Omental fat pad (tissue), 4 donors: Measurements from ENCODE around the gene TMEM120B. TPM values are rescaled to one million over a fixed set of nuclear protein-coding genes. Genes with fewer than 3 reads are reported as not detected.

Source experiments
- ATAC-seq: fragments of 150-250 bp; one replicate; pipeline ENCODE4 v1.9.1; 2016; ENCODE audit warnings: mild to moderate bottlenecking, moderate library complexity; ENCODE audit not compliant: low FRiP score
- DNase-seq: peaks from one replicate; pipeline ENCODE4 v3.0.0-alpha.2; 2019; ENCODE audit warnings: low spot score
- total RNA-seq, 4 donors: library from RNA; depleted of rRNA; stranded (reverse); fragments of >200 nt; gene quantifications; one replicate each; pipeline ENCODE4 v1.1.0, GENCODE V29; 2016
- TF ChIP-seq, protein P1 (sequence below), 3 donors: fragments of 450-650 bp; IDR thresholded peaks; one replicate each; pipeline ENCODE4 v1.5.1; 2016 to 2017; ENCODE audit warnings: antibody characterized with exemption in 3 of 3, mild to moderate bottlenecking in 3 of 3, moderate library complexity in 2 of 3

Gene TMEM120B
- total RNA-seq, 4 donors from 2014 or later, result 4.9 to 10.7 (median 5.7) TPM

DNA sequence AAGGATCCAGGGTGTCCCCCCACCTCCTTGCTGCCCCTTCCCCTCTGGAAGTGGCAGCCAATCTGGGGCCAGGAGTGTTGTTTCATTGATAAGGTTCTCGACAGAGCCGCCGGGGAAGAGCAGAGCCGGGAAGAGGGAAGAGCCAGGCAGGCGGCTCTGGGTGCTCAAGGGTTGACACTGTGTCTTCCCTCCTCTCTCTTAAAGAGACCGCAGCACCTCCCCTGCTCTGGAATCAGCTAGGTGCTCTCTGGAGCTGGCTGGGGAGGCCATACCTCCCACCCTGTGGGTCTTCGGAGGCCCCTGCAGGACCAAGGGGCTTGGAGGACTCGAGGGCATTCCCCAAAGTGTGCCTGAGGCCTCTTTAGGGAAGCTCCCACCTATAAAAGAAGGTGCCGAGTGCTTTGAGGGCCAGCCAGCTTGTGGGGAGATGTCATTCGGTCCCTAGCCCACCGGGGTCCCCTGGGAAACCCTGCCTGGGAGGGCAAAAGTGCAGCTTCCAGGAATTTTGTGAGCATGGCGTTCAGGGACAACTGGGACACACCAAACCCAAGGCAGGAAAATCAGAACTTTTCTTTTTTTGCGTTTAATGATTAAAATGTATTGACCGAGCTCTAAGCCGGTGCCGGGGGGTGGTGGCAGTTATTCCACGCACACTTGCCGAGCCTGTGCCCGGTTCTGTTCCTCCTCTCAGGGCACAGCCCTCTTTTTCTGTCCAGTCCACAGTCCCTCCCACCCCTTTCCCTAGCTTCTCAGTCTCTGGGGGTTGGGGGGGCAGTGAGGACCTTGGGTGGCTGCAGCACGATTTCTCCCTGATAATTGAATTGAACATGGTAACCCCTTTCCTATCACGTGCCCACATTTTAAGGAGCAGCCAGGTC lies 94.2 kb downstream of the TMEM120B start:
- ATAC-seq (no peak), DNase-seq (no peak)
- TF ChIP-seq, protein P1, sequence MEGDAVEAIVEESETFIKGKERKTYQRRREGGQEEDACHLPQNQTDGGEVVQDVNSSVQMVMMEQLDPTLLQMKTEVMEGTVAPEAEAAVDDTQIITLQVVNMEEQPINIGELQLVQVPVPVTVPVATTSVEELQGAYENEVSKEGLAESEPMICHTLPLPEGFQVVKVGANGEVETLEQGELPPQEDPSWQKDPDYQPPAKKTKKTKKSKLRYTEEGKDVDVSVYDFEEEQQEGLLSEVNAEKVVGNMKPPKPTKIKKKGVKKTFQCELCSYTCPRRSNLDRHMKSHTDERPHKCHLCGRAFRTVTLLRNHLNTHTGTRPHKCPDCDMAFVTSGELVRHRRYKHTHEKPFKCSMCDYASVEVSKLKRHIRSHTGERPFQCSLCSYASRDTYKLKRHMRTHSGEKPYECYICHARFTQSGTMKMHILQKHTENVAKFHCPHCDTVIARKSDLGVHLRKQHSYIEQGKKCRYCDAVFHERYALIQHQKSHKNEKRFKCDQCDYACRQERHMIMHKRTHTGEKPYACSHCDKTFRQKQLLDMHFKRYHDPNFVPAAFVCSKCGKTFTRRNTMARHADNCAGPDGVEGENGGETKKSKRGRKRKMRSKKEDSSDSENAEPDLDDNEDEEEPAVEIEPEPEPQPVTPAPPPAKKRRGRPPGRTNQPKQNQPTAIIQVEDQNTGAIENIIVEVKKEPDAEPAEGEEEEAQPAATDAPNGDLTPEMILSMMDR (IDR thresholded peaks at IDR 0.05), result no peak

DNA sequence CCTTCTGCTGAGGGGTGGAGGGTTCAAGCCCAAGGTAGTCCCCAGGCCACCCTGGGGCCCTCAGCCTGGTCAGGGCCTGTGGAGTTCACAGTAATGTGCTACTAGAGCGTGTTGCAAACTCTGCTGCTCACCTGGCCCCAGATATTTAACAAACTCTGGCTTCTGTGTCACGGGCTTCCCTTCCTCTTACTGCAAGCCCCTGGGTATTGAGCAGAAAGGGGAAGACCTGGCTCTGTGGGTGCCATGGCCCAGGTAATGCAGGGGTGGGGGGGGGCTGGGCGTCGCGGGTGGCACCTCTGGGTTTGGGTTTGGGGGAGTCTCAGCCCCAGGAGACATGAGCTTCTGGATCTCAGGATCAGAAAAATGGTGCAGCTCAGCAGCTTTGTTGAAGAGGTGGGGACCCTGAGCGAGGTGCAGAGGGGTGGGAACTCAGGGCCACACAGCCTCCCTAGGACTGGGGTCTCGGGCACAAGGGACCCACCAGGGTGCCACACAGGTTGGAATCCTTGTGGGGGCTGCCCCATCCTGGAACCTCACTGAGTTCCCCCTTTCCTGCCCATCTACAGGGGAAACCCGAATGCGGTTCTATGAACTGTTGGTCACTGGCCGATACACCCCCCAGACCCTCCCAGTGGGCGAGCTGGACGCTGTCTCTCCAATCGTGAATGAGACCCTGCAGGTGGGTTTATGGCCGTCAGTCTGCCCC lies 95.2 kb downstream of the TMEM120B start:
- ATAC-seq (no peak), DNase-seq (no peak)
- TF ChIP-seq, protein P1 (IDR thresholded peaks at IDR 0.05), result no peak

DNA sequence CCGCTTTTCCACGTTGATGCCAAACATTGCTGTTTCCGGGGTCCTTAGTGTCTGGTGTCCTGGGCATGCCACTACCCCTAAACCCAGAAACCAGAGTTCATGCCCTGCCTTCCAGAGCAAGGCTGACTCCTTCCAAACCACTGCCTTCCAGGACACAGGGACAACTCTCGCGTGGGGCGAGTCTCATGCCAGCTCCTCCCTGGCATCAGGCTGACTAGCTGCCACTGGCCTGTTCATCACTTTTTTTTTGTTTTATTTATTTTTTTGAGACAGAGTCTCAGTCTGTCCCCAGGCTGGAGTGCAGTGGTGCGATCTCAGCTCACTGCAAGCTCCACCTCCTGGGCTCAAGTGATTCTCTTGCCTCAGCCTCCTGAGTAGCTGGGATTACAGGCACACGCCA lies 96.1 kb downstream of the TMEM120B start:
- ATAC-seq, result no peak
- TF ChIP-seq, protein P1 (IDR thresholded peaks at IDR 0.05), result no peak

DNA sequence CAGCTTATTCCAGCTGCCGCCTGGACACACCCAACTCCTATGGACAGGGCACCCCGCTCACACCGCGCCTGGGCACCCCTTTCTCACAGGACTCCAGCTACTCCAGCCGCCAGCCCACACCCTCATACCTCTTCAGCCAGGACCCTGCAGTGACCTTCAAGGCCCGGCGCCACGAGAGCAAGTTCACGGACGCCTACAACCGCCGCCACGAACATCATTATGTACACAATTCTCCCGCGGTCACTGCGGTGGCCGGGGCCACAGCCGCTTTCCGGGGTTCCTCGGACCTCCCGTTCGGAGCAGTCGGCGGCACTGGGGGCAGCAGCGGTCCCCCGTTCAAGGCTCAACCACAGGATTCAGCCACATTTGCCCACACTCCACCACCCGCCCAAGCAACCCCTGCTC lies 97.2 kb downstream of the TMEM120B start:
- ATAC-seq, result no peak

More for the DNA sequence above, 96.1 kb downstream of the TMEM120B start:
- no peak for DNase-seq

DNA sequence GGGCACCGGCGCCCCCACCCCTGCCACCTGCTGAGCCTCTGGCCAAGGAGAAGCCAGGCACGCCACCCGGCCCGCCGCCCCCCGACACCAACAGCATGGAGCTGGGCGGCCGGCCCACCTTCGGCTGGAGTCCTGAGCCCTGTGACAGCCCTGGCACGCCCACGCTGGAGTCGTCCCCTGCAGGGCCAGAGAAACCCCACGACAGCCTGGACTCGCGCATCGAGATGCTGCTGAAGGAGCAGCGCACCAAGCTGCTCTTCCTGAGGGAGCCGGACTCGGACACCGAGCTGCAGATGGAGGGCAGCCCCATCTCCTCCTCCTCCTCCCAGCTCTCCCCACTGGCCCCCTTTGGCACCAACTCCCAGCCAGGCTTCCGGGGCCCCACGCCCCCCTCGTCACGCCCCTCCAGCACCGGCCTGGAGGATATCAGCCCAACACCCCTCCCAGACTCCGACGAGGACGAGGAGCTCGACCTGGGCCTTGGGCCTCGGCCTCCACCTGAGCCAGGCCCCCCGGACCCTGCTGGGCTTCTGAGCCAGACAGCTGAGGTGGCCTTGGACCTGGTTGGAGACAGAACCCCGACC lies 97.8 kb downstream of the TMEM120B start:
- TF ChIP-seq, protein P1 (IDR thresholded peaks at IDR 0.05), result no peak
- no peak for DNase-seq
- ATAC-seq, result no peak

More for the DNA sequence above, 97.2 kb downstream of the TMEM120B start:
- no peak for DNase-seq
- TF ChIP-seq, protein P1 (IDR thresholded peaks at IDR 0.05), result no peak

DNA sequence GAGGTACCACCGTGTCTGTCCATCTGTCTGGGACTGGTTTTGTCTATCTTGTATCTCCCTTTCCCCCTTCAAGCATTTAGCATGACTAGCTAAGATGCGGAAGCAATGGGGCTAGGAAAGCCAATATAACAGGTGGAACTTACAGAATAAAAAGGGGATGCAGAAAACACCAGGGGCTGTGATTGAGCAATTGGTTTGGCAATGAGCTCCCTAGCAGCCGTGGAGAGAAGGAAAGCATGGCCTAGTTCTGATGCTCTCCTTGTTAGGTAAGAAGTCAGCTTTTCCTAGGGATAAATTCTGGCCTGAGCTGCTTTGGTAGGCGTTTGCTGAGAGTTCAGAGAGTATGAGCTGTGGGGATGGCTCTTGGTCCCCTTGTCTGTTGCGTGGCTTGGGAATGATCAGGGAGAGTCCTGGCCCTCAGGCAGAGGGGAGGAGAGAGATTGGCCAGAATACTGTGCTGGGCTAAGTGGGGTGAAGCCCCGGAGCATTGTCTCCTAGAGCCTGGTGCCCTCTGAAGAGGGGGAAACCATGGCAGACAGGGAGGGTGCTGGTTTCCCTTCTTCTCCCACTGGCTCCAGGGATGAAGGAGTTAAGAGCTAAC lies 98.4 kb downstream of the TMEM120B start:
- ATAC-seq, result no peak
- TF ChIP-seq, protein P1 (IDR thresholded peaks at IDR 0.05), result no peak
- no peak for DNase-seq
